GM18502 (cell line): ENCODE results near the gene MRPS30.
"Not testable (repeated sequence)": the region's sequence is repeated elsewhere in the genome, so short reads cannot be mapped to it uniquely, and the experiment has no call there.

ENCODE experiments used
- ATAC-seq: cut with Tn5 transposase; IDR thresholded peaks from one replicate; pipeline ENCODE4 v1.9.1; 2021; ENCODE audit warnings: mild to moderate bottlenecking; ENCODE audit not compliant: unreplicated experiment, poor library complexity

The MRPS30 gene

DNA sequence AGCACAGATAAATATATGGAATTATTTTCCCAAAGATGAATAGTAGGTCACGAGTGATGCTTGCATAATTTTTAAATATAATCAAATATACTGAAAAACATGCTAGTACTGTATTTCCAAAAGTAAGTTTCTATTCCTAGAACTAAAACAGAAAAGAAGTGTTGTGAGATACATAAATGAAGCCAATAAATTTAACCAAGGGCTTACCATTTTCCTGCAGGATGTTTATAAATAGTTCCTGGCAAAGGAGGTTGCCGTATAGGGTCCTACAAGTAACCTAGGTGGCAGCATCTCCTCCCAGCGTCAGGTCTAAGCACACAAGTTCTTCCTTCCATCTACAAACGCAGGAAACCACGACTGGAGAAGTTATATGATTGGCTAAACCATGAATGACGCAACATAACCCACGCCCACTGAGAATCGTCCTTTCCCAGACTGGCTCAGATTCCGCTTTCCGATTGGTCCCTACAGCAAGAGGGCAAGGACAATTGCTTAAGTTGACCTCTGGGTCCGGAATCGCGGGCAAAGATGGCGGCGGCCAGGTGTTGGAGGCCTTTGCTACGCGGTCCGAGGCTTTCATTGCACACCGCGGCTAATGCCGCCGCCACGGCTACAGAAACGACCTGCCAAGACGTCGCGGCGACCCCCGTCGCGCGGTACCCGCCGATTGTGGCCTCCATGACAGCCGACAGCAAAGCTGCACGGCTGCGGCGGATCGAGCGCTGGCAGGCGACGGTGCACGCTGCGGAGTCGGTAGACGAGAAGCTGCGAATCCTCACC lies at the start of gene MRPS30:
Gene MRPS30 (plus strand): TSS at position 513 of the 780 bp plus-strand sequence. CDS start 16 bp downstream, at position 529.
- peak; percentile 97 for ATAC-seq

GRCh38 chr5:44769200-44769876 lies 39.4 kb upstream of the MRPS30 start:
- ATAC-seq, result no peak

- ATAC-seq, result no peak
These were observed 38.9 kb upstream of the MRPS30 start for GRCh38 chr5:44769877-44770209.

DNA sequence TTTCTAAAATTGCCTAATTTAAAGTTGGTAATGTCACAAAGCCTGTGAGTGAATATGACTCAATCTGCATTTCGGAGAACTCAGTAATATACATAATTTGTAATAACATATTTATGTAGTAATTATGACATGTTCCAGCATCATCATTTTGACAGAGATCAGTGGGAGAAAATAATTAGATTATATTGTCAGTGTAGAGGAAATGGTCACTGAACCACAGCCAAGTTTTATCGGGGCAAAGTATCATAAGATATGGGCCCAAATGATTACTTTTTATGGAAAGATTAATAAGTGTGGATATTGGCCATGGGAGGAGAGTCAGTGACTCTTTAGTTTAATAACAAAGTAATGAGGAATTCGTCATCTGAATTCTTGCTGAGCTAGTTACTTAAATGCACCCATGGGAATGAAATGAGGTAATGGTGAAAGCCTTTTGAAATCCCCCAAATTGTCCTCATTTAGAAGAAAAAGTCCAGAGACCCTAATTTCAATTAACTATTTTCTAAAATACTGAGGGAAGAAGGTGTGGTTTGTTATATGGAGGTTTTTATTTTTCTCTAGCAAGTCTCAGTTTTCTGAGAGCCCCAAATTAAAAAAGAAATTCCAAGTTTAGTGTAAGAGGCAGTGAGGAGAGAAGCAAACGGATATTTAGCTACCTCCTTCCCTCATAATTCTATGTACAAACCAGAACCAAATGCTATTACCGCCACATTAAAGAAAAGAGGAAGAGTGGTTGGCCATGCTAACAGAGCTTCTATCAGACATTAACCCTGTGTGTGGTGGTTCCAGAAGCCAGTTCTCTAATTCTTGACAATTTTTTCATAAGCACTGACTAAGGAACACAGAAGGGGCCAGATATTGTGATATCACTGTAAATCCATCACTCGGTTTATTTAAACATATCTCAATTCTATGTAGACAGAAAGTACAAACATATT lies 37.7 kb upstream of the MRPS30 start:
- no peak for ATAC-seq

- ATAC-seq, result not testable (repeated sequence)
These were observed 36.4 kb upstream of the MRPS30 start for GRCh38 chr5:44772397-44772796.

DNA sequence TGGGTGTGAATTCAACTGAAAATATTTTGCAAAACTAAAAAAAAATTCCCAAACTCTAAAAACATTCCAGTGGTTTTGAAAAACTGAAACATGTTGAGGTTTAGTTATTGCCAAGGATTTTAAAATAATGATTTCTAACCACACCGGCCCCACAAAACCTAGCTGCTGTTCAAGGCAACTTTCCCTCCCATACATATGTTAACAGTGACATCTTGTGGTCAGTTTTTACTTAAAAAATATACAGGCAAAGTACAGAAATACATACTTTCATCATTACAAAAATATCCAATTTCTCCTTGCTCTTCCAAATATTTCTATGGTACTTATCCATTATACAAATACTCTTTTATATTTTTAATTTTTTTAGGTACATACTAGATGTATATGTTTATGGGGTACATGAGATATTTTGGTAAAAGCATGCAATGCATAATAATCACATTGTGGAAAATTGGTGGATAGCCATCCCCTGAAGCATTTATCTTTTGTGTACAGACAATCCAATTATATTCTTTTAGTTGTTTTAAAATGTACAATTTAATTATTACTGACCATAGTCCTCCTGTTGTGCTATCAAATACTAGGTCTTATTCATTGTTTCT lies 34.4 kb upstream of the MRPS30 start:
- ATAC-seq, result peak; percentile 85

- ATAC-seq, result no peak
These were observed 29.6 kb upstream of the MRPS30 start for GRCh38 chr5:44779167-44779566.

DNA sequence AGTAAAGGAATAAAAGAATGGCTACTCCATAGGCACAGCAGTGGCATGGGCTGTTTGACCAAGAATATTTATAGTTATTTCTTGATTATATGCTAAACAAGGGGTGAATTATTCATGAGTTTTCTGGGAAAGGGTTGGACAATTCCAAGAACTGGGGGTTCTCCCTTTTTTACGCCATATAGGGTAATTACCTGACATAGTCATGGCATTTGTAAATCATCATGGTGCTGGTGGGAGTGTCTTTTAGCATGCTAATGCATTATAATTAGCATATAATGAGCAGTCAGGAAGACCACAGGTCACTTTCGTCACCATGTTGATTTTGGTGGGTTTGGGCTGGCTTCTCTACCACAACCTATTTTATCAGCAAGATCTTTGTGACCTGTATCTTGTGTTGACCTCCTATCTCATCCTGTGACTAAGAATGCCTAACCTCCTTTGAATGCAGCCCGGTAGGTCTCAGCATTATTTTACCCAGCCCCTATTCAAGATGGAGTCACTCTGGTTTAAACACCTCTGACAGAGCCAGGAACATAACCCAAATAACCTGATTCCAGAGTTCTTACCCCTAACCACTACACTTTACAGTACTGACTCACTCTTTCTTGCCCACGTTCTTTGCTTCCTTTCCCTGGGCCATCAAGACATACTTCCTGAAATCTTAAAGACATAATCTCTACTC lies 25.0 kb upstream of the MRPS30 start:
- ATAC-seq, result no peak

DNA sequence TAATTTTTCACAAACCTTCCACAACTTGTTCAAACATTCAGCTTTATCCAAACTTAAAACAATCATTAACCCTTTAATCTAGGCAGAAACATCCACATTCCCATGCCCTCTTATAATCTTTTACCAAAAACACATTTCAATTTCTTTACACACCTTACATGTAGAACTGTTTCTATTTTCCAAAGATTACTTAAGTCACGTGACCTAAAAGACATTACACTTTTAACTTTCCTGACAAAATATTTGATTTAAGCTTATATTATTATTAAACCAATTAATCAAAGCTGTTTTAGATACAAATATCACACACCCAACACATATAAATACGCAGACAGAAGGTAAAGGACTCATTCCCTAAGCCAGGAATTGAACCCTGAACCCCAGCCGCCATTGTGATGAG lies 21.0 kb upstream of the MRPS30 start:
- no peak for ATAC-seq

- ATAC-seq, result not testable (repeated sequence)
These were observed 19.3 kb upstream of the MRPS30 start for GRCh38 chr5:44789372-44789995.

DNA sequence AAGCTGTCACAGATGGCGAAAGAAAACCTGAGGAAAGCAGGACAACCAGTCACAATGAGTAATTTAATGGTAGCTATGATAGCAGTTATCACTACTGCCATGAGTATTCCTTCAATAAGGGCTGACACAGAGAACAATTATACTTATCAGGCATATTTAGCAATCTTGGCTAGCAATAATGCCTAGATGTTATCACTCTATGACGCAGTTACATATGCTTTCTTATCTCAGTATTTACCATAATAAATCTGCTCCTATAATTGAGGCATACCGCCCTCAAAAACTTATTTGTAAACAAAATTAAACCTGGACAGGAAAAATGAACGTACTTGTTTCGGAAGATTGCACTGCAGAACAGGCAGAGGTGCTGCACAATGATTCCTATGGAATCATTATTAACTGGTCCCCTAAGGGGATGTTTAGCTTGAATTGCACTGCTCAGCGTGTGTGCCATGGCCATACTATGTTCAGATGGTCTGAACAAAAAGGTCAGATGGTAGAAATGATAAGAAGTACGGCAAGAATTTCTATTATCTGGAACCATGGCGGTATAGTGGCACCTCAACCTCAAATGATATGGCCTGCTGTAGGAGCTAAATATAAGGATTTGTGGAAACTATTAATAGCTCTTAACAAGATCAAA lies 16.6 kb upstream of the MRPS30 start:
- not testable (repeated sequence) for ATAC-seq

DNA sequence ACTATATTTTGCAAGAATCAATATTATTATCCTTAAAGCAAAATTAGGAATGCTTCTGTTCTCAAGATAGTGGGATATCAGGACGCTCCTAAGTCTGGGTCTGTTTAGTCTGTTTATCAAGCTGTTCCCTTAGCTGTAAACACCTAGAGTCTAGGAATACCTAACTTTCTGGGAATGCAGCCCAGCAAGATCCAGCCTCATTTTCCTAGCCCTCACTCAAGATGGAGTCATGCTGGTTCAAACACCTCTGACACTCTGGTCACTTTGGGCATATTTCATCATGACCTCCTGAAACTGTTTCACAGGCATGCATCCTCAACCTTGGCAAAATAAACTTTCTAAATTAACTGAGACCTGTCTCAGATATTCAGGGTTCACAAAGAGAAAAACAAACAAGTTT lies 14.4 kb upstream of the MRPS30 start:
- ATAC-seq, result no peak

DNA sequence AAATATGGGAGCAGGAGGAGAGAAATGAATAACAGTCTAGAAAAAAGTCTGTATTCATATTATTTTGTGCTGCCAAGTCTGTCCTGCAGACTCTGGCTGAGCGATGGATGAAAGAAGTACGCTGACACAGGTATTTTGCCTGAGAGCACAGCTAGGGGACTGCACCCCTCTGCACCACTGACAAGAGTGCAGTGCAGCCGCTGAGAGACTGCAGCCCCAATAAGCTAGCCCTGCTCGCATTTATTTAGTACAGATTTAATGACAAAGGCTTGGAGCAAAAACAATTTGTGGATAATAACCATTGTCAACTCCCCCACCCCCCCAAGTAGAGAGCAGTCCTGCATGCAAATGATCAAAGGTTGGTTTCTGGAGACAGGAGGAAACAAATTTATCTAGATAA lies 13.3 kb upstream of the MRPS30 start:
- ATAC-seq, result no peak

- no peak for ATAC-seq
These were observed 10.9 kb upstream of the MRPS30 start for GRCh38 chr5:44797841-44798240.

DNA sequence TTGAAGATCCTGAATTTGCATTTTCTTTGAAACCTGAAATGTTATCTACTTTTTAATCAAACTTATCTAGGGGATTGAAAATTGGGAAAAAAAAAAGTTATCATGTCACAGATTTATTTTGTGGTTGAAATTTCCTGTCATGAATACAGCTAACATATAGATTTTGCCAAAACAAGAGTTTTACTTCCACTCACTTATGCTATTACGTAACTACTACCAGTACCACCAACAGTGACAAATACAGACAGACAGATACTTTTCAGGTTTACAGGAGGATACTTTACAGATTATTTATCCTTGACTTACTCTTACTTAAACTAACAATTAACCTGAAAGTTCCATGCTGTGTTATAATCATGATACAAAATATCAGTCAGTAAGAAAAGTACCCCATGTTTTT lies 6.8 kb upstream of the MRPS30 start:
- no peak for ATAC-seq

DNA sequence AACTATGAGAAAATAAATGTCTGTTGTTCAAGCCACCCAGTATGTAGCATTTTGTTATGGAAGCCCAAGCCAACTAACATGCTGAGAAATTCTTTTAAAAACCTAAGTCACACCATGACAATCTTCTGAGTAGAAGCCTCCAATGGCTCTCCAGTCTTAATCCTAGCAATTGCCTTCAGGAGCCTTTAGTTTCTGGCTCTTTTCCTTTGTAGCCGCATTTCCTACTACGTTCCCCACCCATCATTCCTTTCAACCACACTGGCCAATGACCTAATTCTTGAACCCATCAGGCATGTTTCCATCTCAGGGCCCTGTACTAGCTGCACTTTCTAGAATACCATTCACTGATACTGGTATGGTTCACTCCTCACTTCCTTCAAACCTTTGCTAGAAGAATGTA lies 2.1 kb upstream of the MRPS30 start:
- ATAC-seq, result no peak

DNA sequence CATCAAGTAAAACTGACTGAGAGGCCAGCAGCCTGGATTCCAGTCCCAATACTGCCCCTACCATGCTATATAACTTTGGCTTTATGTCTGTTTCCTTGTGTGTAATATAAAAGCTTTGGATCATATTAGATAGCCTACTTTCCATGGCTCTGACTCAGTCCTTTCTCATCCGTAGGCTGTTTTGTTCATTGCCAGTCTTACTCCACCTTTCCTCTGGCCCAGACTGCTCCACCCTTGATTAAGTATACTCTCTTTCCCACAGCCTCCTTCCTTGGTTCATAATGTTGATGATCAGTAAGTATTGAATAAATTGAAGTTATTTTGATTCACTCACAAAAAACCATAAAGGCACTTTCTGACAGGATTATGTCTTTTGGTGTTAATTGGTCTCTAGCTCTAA lies 1.5 kb upstream of the MRPS30 start:
- no peak for ATAC-seq

DNA sequence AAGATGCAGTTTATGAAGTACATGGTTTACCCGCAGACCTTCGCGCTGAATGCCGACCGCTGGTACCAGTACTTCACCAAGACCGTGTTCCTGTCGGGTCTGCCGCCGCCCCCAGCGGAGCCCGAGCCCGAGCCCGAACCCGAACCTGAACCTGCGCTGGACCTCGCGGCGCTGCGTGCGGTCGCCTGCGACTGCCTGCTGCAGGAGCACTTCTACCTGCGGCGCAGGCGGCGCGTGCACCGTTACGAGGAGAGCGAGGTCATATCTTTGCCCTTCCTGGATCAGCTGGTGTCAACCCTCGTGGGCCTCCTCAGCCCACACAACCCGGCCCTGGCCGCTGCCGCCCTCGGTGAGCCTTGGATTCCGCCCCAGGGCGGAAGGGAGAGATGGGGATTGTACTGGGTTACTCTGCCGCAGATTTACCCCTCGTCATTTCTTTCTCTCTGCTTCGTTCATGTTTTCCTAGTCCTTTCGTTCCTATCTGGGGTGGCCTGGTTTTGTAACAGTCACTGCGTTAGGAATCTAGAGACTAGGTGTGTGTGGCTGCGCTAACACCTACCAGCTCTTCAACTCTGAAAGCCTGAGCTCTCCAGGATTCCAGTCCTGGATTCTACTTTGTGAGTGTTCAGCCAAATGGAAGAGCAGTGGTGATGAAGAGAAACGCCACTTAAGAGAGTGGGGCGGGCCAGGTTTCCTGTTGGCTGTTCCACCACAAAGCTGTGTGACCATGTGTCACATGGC lies 638 bp downstream of the MRPS30 start:
- ATAC-seq, result peak; percentile 45
